ENCODE measurements around the gene APOF. TPM values are rescaled to one million over a fixed set of nuclear protein-coding genes. Genes with fewer than 3 reads are reported as not detected.

The APOF gene
- total and polyA plus RNA-seq, 2 of the 13 experiments (the other 11 are each of a cell fraction or from before 2014, with no cell fraction given) = 3.3 to 23.9 TPM

DNA sequence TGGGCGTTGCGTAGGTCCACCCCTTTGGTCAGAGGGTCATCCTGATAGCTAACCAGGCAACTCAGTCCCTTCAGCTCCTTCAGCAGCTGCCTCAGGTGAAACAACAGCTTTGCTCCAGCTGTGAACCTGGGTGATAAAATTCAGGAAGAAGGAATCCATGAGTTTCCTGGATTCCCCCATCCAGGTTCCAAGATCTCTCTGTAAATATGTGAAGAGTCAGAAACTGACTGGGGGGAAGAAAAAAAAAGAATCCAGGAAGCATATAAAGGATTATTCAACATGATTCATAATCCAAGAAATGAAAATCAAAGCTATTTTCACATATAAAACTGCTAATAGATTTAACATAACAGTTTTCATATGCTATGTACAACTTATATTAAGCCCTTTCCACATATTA, 11.3 kb downstream of the APOF start:
- DNase-seq (ENCODE audit: low spot score) = no peak
- Histone ChIP-seq H3K9ac (ENCODE audit: insufficient read depth, low read depth, low read length) (no peak overlapping the region), H3K79me2 (ENCODE audit: insufficient read depth, low read length) (no peaks in the 10 kb centered on the region), H3K9me3 (ENCODE audit: low read length) (no peaks in the 10 kb centered on the region), H3K4me1 (ENCODE audit: insufficient read depth, low read length) (peaks cover 8% of the 10 kb centered on the region), H2AFZ (ENCODE audit: low read length) (no peak overlapping the region), H3K27ac (ENCODE audit: extremely low read length, insufficient read depth, low read length) (no peak overlapping the region), H3K4me2 (ENCODE audit: low read depth, low read length) (no peak overlapping the region), H4K20me1 (ENCODE audit: insufficient read depth, low read length) (no peaks in the 10 kb centered on the region), H3K27me3 (ENCODE audit: control insufficient read depth in 1 of 2, insufficient read depth in 2 of 2, low read length in 2 of 2) (no peaks in the 10 kb centered on the region), H3K4me3 (replicated peaks in 1 of 3; ENCODE audit: insufficient read depth in 1 of 3, low read depth in 2 of 3, low read length in 3 of 3) (no peak overlapping the region), H3K36me3 (replicated peaks in 1 of 2; ENCODE audit: control insufficient read depth in 1 of 2, insufficient read depth in 2 of 2, low read length in 2 of 2) (peaks cover 41 to 74% of the 10 kb centered on the region in 2 experiments)
- intact Hi-C loops (cut with micrococcal nuclease; ENCODE audit: unreplicated experiment) (no loop called here), in situ Hi-C loops (cut with HindIII; ENCODE audit: extremely low pct_ligation_motif_present, low pct_unique_long_range_greater_than_20kb) (no loop called here)
- no TSS peak for BruUV-seq (replicated peaks)
- ChIA-PET POLR2A (interaction anchor here (0.6 to 9.0 kb wide), 3 partner anchors 8 to 35 kb away, joined by 3 to 47 read pairs (median 6); partner anchors contain the start of genes CNPY2 and STAT2), CTCF (ENCODE audit: low intra/inter-chr PET ratio, low total read pairs) (no interaction called here)
- ATAC-seq = no peak
- no peak for FAIRE-seq
- WGBS (ENCODE audit: low lambda C conversion rate) = 80% methylated on average over 2 of the region's 2 CpGs
- TF ChIP-seq WIZ (CRISPR knock-in tag; IDR thresholded peaks at IDR 0.05) = no peak
- no peak for TF ChIP-seq ZNF83 (CRISPR knock-in tag; IDR thresholded peaks at IDR 0.05; ENCODE audit: borderline replicate concordance)
- TF ChIP-seq ZNF615 (CRISPR knock-in tag; IDR thresholded peaks at IDR 0.05; ENCODE audit: borderline replicate concordance) = no peak
- TF ChIP-seq ZNF281 (CRISPR knock-in tag; IDR thresholded peaks at IDR 0.05; ENCODE audit: borderline replicate concordance) = no peak
- no peak for TF ChIP-seq GATAD2A (CRISPR knock-in tag; IDR thresholded peaks at IDR 0.05)
- TF ChIP-seq ETS1 (CRISPR knock-in tag; IDR thresholded peaks at IDR 0.05) = no peak
- TF ChIP-seq HNRNPK (IDR thresholded peaks at IDR 0.05; ENCODE audit: low read depth, low read length, poor library complexity, severe bottlenecking) = no peak
- TF ChIP-seq ZFP36L2 (CRISPR knock-in tag; IDR thresholded peaks at IDR 0.05) = no peak
- no peak for TF ChIP-seq GTF3A (CRISPR knock-in tag; conservative IDR thresholded peaks at IDR 0.05)
- no peak for TF ChIP-seq ZNF383 (CRISPR knock-in tag; IDR thresholded peaks at IDR 0.05; ENCODE audit: borderline replicate concordance)
- TF ChIP-seq ZNF670 (CRISPR knock-in tag; IDR thresholded peaks at IDR 0.05; ENCODE audit: borderline replicate concordance) = no peak
- no peak for TF ChIP-seq HIC2 (CRISPR knock-in tag; IDR thresholded peaks at IDR 0.05; ENCODE audit: low read depth)
